Trophoblast cell (in vitro differentiated cells and primary cell): Measurements from ENCODE around the gene NBAS.

Source experiments
- DNase-seq, 2 donors: peaks; one replicate each; pipeline ENCODE4 v3.0.0-alpha.2; 2016
- H2AFZ ChIP-seq: 2 replicates; pipeline ENCODE4 v1.6.1; 2013; ENCODE audit warnings: low read length, moderate library complexity, mild to moderate bottlenecking; ENCODE audit not compliant: insufficient read depth, poor library complexity
- H2AK5ac ChIP-seq: 2 replicates; pipeline ENCODE4 v1.6.1; 2013; ENCODE audit warnings: mild to moderate bottlenecking, low read length
- H2BK120ac ChIP-seq: 2 replicates; pipeline ENCODE4 v1.6.1; 2013; ENCODE audit warnings: low read length, mild to moderate bottlenecking, moderate library complexity; ENCODE audit not compliant: insufficient read depth, poor library complexity
- H2BK12ac ChIP-seq: 2 replicates; pipeline ENCODE4 v1.6.1; 2013; ENCODE audit warnings: mild to moderate bottlenecking, low read length, moderate library complexity
- H2BK5ac ChIP-seq: 2 replicates; pipeline ENCODE4 v1.6.1; 2013; ENCODE audit warnings: low read length, low read depth, moderate library complexity, mild to moderate bottlenecking; ENCODE audit not compliant: poor library complexity
- H3K14ac ChIP-seq: 2 replicates; pipeline ENCODE4 v1.6.1; 2013; ENCODE audit warnings: mild to moderate bottlenecking, low read length
- H3K18ac ChIP-seq: 2 replicates; pipeline ENCODE4 v1.6.1; 2013; ENCODE audit warnings: mild to moderate bottlenecking, low read length
- H3K23ac ChIP-seq: 2 replicates; pipeline ENCODE4 v1.6.1; 2013; ENCODE audit warnings: low read length
- H3K27ac ChIP-seq: 2 replicates; pipeline ENCODE4 v1.5.1; 2013; ENCODE audit warnings: low read depth, mild to moderate bottlenecking, inconsistent platforms, low read length, moderate library complexity
- H3K27me3 ChIP-seq: 2 replicates; pipeline ENCODE4 v1.6.1; 2013; ENCODE audit warnings: inconsistent platforms, mild to moderate bottlenecking, low read length, moderate library complexity; ENCODE audit not compliant: insufficient read depth
- H3K36me3 ChIP-seq, 2 experiments: 1 replicate in 1 of 2; 2 replicates in 1 of 2; pipeline ENCODE4 v1.6.1; 2013; ENCODE audit warnings: low read length in 2 of 2, mild to moderate bottlenecking in 2 of 2, moderate library complexity in 1 of 2; ENCODE audit not compliant: insufficient read depth in 2 of 2, control insufficient read depth in 1 of 2
- H3K4ac ChIP-seq: 2 replicates; pipeline ENCODE4 v1.6.1; 2013; ENCODE audit warnings: low read depth, mild to moderate bottlenecking, low read length, moderate library complexity
- H3K4me1 ChIP-seq, 2 experiments: 1 replicate in 1 of 2; 2 replicates in 1 of 2; pipeline ENCODE4 v1.6.1; 2013; ENCODE audit warnings: low read length in 2 of 2, mild to moderate bottlenecking in 2 of 2, moderate library complexity in 1 of 2; ENCODE audit not compliant: insufficient read depth in 2 of 2, control insufficient read depth in 1 of 2
- H3K4me2 ChIP-seq: 2 replicates; pipeline ENCODE4 v1.6.1; 2013; ENCODE audit warnings: inconsistent platforms, mild to moderate bottlenecking, low read length, moderate library complexity
- H3K4me3 ChIP-seq: 2 replicates; pipeline ENCODE4 v1.5.1; 2013; ENCODE audit warnings: mild to moderate bottlenecking, low read depth, low read length, inconsistent platforms
- H3K79me1 ChIP-seq: one replicate; pipeline ENCODE4 v1.6.1; 2013; ENCODE audit warnings: low read length
- H3K79me2 ChIP-seq: 2 replicates; pipeline ENCODE4 v1.6.1; 2013; ENCODE audit warnings: low read length, mild to moderate bottlenecking; ENCODE audit not compliant: control insufficient read depth, insufficient read depth, poor library complexity
- H3K9ac ChIP-seq: 2 replicates; pipeline ENCODE4 v1.6.1; 2013; ENCODE audit warnings: mild to moderate bottlenecking, low read length
- H3K9me3 ChIP-seq: 2 replicates; pipeline ENCODE4 v1.6.1; 2013; ENCODE audit warnings: low read depth, mild to moderate bottlenecking, control low read depth, inconsistent platforms, low read length; ENCODE audit not compliant: insufficient read depth
- H4K12ac ChIP-seq: 2 replicates; pipeline ENCODE4 v1.6.1; 2013; ENCODE audit warnings: low read depth, mild to moderate bottlenecking, low read length, moderate library complexity
- H4K8ac ChIP-seq: 2 replicates; pipeline ENCODE4 v1.6.1; 2013; ENCODE audit warnings: low read depth, mild to moderate bottlenecking, low read length, moderate library complexity
- H4K91ac ChIP-seq: one replicate; pipeline ENCODE4 v1.6.1; 2013; ENCODE audit warnings: low read depth, mild to moderate bottlenecking, low read length, moderate library complexity
- WGBS: extraction: QIAGEN DNeasy Blood & Tissue Kit; methylation state at CpG from one replicate; pipeline ENCODE4 v1.1.7; 2013; ENCODE audit warnings: missing lambda C conversion rate; ENCODE audit not compliant: insufficient read length, insufficient coverage; ENCODE audit errors: extremely low coverage; 5-methylcytosine and 5-hydroxymethylcytosine counted together

Gene NBAS

DNA sequence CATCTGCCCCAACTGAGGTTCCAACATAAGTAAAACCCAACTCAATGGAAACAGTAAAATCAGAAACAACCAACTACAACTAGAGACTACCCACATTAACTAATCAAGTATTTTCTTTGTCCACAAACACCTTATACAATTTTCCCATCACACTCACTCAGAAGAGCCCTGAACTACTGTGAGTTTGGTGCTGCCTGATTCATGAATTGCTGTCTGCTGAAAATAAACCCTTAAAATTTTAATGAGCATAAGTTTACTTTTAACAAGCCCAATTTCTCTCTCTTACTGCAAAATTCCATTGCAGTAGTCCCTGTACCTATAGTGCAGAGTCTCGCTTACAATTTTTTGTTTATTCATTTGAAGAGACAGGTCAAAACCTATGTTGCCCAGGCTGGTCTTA, 203.9 kb downstream of the NBAS start:
- Histone ChIP-seq H2BK120ac (no peak overlapping the region), H3K9ac (no peak overlapping the region), H3K4ac (no peak overlapping the region), H2BK12ac (no peak overlapping the region), H2BK5ac (no peak overlapping the region), H3K23ac (no peak overlapping the region), H4K8ac (no peak overlapping the region), H3K27ac (no peak overlapping the region), H2AK5ac (no peak overlapping the region), H3K14ac (no peak overlapping the region), H4K12ac (no peak overlapping the region), H4K91ac (no peak overlapping the region), H3K4me3 (no peak overlapping the region), H3K4me1 (peaks cover 0 to 4% of the 10 kb centered on the region in 2 experiments), H3K79me2 (no peaks in the 10 kb centered on the region), H3K36me3 (peaks cover 0 to 3% of the 10 kb centered on the region in 2 experiments), H3K79me1 (no peaks in the 10 kb centered on the region), H3K9me3 (no peaks in the 10 kb centered on the region), H3K27me3 (no peaks in the 10 kb centered on the region), H3K18ac (no peak overlapping the region), H3K4me2 (no peak overlapping the region), H2AFZ (no peak overlapping the region)
- DNase-seq, result no peak
- no CpG with 5 or more reads among the region's 1 CpG for WGBS

- H3K79me1 ChIP-seq, result no peaks in the 10 kb centered on the region
- H3K27ac ChIP-seq, result no peak overlapping the region
- H3K4me2 ChIP-seq, result no peak overlapping the region
- H2BK12ac ChIP-seq, result no peak overlapping the region
- no peaks in the 10 kb centered on the region for H3K9me3 ChIP-seq
- H2AFZ ChIP-seq, result no peak overlapping the region
- H3K36me3 ChIP-seq, result peaks cover 0 to 3% of the 10 kb centered on the region in 2 experiments
- no peak overlapping the region for H4K12ac ChIP-seq
- no peaks in the 10 kb centered on the region for H3K27me3 ChIP-seq
- no peak overlapping the region for H2BK5ac ChIP-seq
- H3K9ac ChIP-seq, result no peak overlapping the region
- no peak overlapping the region for H2AK5ac ChIP-seq
- no peak overlapping the region for H3K23ac ChIP-seq
- peaks cover 0 to 4% of the 10 kb centered on the region in 2 experiments for H3K4me1 ChIP-seq
- no peak overlapping the region for H3K4ac ChIP-seq
- H3K14ac ChIP-seq, result no peak overlapping the region
- no peak overlapping the region for H4K91ac ChIP-seq
- whole genome bisulfite sequencing, result no CpG with 5 or more reads among the region's 3 CpGs
- DNase-seq, result no peak
- H2BK120ac ChIP-seq, result no peak overlapping the region
- H3K18ac ChIP-seq, result no peak overlapping the region
- H3K4me3 ChIP-seq, result no peak overlapping the region
- H3K79me2 ChIP-seq, result no peaks in the 10 kb centered on the region
- no peak overlapping the region for H4K8ac ChIP-seq
Measured at GRCh38 chr2:15355386-15355785, 205.7 kb downstream of the NBAS start.

DNA sequence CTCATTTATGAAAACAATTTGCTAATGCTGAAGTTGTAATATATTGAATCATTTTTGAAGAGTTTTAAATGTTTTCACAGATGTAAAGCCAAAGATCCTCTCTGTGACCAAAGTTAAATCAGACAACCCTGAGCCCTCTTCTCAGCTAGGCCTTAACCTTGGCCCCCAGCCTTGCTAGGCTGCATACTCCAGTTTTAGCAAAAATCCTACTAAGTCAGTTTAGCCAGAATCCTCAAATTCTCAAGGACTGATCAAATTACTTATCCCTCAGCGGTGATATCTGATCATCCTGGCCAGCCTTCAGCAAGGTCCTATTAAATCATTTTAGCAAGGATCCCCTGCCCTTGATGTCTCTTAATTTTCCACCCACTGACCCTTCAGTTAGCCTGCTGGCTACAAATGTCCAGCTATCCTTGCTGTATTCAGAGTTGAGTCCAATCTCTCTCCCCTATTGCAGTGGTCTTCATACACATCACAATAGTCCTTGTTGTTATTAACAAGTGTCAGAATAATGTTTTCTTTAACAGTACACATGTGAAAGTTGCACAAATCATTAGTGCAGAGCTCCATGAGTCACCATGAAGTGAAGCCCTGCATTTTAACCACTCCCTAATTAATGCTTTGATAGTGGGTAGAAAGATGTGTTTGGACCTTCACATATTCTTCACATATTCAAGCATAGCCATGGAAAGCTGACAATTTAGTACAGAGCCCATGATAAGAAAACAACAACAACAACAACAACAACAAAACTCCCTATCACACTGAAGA, 206.4 kb downstream of the NBAS start:
- no peak overlapping the region for H2AFZ ChIP-seq
- H3K4me2 ChIP-seq, result no peak overlapping the region
- no peak overlapping the region for H3K27ac ChIP-seq
- H3K18ac ChIP-seq, result no peak overlapping the region
- H3K79me2 ChIP-seq, result no peaks in the 10 kb centered on the region
- H3K23ac ChIP-seq, result no peak overlapping the region
- no peak overlapping the region for H2BK120ac ChIP-seq
- no peaks in the 10 kb centered on the region for H3K27me3 ChIP-seq
- no CpG with 5 or more reads among the region's 1 CpG for WGBS
- H2BK5ac ChIP-seq, result no peak overlapping the region
- no peaks in the 10 kb centered on the region for H3K79me1 ChIP-seq
- H3K4me1 ChIP-seq, result peaks cover 0 to 4% of the 10 kb centered on the region in 2 experiments
- no peak overlapping the region for H3K4me3 ChIP-seq
- no peak overlapping the region for H2AK5ac ChIP-seq
- H3K4ac ChIP-seq, result no peak overlapping the region
- H2BK12ac ChIP-seq, result no peak overlapping the region
- H3K14ac ChIP-seq, result no peak overlapping the region
- no peak overlapping the region for H4K12ac ChIP-seq
- H3K9me3 ChIP-seq, result no peaks in the 10 kb centered on the region
- H3K9ac ChIP-seq, result no peak overlapping the region
- peak; percentile 68 to 96 for DNase-seq
- no peak overlapping the region for H4K91ac ChIP-seq
- H3K36me3 ChIP-seq, result peaks cover 0 to 3% of the 10 kb centered on the region in 2 experiments
- H4K8ac ChIP-seq, result no peak overlapping the region

DNA sequence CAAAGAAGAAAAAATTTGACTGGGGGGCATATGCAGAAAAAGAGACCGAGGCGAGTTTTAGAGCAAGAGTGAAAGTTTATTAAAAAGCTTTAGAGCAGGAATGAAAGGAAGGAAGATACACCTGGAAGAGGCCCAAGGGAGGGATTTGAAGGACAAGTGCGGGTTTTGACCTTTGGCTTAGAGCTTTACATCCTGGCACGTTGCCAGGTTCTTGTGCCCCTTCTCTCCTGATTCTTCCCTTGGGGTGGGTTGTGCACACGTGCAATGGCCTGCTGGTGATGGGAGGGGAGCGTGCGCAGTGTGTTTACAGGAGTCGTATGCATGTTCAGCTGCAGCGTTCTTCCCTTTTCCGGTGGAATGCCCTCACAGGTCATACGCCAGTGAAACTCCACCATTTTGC, 208.8 kb downstream of the NBAS start:
- WGBS, result no CpG with 5 or more reads among the region's 11 CpGs
- no peak overlapping the region for H3K27ac ChIP-seq
- H3K23ac ChIP-seq, result no peak overlapping the region
- H3K79me1 ChIP-seq, result no peaks in the 10 kb centered on the region
- no peak overlapping the region for H3K4me2 ChIP-seq
- peak in 1 of 2 donors; percentile 32 for DNase-seq
- H3K79me2 ChIP-seq, result no peaks in the 10 kb centered on the region
- H3K9me3 ChIP-seq, result no peaks in the 10 kb centered on the region
- H2BK12ac ChIP-seq, result no peak overlapping the region
- H4K12ac ChIP-seq, result no peak overlapping the region
- H2AK5ac ChIP-seq, result no peak overlapping the region
- no peak overlapping the region for H3K9ac ChIP-seq
- H3K36me3 ChIP-seq, result peaks cover 0 to 3% of the 10 kb centered on the region in 2 experiments
- H3K4me3 ChIP-seq, result no peak overlapping the region
- H3K27me3 ChIP-seq, result no peaks in the 10 kb centered on the region
- no peak overlapping the region for H3K14ac ChIP-seq
- no peak overlapping the region for H2AFZ ChIP-seq
- H3K4me1 ChIP-seq, result peaks cover 0 to 4% of the 10 kb centered on the region in 2 experiments
- H3K4ac ChIP-seq, result no peak overlapping the region
- H2BK120ac ChIP-seq, result no peak overlapping the region
- no peak overlapping the region for H3K18ac ChIP-seq
- no peak overlapping the region for H2BK5ac ChIP-seq
- no peak overlapping the region for H4K91ac ChIP-seq
- H4K8ac ChIP-seq, result no peak overlapping the region
